DMS 273 (cell line): ENCODE results near the gene PLSCR2.
"Not testable (repeated sequence)": the region's sequence is repeated elsewhere in the genome, so short reads cannot be mapped to it uniquely, and the experiment has no call there.

Experiments
- DNase-seq: peaks from one replicate; lab custom pipeline; 2025; ENCODE audit not compliant: unreplicated experiment; lab: John Stamatoyannopoulos, UW

Gene PLSCR2

GRCh38 chr3:146469150-146470017 is at the start of gene PLSCR2:
TSS of gene PLSCR2 (minus strand) at chr3:146469561. CDS start at chr3:146459904, 9,657 bp downstream.
- DNase-seq, result peak; percentile 83

GRCh38 chr3:146517684-146518435 is 48.5 kb upstream of the PLSCR2 start:
- no peak for DNase-seq

- peak; percentile 19 for DNase-seq
These were observed 44.2 kb upstream of the PLSCR2 start for GRCh38 chr3:146513386-146514051.

GRCh38 chr3:146511402-146512134 is 42.2 kb upstream of the PLSCR2 start:
- DNase-seq, result no peak

- DNase-seq, result no peak
These were observed 38.2 kb upstream of the PLSCR2 start for GRCh38 chr3:146507331-146508120.

- no peak for DNase-seq
These were observed 36.2 kb upstream of the PLSCR2 start for GRCh38 chr3:146505516-146505915.

GRCh38 chr3:146504498-146505197 is 35.3 kb upstream of the PLSCR2 start:
- DNase-seq, result no peak

GRCh38 chr3:146503461-146504202 is 34.3 kb upstream of the PLSCR2 start:
- DNase-seq, result peak; percentile 11

GRCh38 chr3:146502887-146503460 is 33.6 kb upstream of the PLSCR2 start:
- no peak for DNase-seq

GRCh38 chr3:146501752-146502151 is 32.4 kb upstream of the PLSCR2 start:
- DNase-seq, result no peak

- DNase-seq, result no peak
These were observed 30.3 kb upstream of the PLSCR2 start for GRCh38 chr3:146499701-146500100.

GRCh38 chr3:146498002-146498736 is 28.8 kb upstream of the PLSCR2 start:
- DNase-seq, result no peak

GRCh38 chr3:146497145-146497843 is 27.9 kb upstream of the PLSCR2 start:
- DNase-seq, result not testable (repeated sequence)

GRCh38 chr3:146496726-146497125 is 27.4 kb upstream of the PLSCR2 start:
- no peak for DNase-seq

- DNase-seq, result no peak
These were observed 26.9 kb upstream of the PLSCR2 start for GRCh38 chr3:146496251-146496650.

- DNase-seq, result no peak
These were observed 24.4 kb upstream of the PLSCR2 start for GRCh38 chr3:146493761-146494160.

GRCh38 chr3:146493221-146493620 is 23.9 kb upstream of the PLSCR2 start:
- DNase-seq, result no peak
